Stimulated activated naive B cell treated with anti-CD40 and anti-IgM and Interleukin-4, amounts not matched to agents 10 μg/mL and 1 μg/mL and 100 μg/mL, for 72 hours (primary cell): ENCODE results near the gene MYOZ3.
A peak's percentile ranks its signal among the peaks of the same experiment; 100 is the strongest.

Experiments used
- ATAC-seq, 2 donors: fragments of 150-1000 bp; cut with Tn5 transposase; replicated peaks; 2 replicates each; pipeline ENCODE4 v1.10.0; 2021; ENCODE audit warnings: moderate library complexity in 1 of 2
- DNase-seq: peaks from one replicate; pipeline ENCODE4 v3.0.0; 2021
- H3K27ac Mint-ChIP-seq: one replicate; pipeline ENCODE4 v1.8.0; 2022; ENCODE audit warnings: mild to moderate bottlenecking, mixed read lengths
- H3K27me3 Mint-ChIP-seq, 2 donors: one replicate each; pipeline ENCODE4 v1.8.0; 2022; ENCODE audit warnings: mixed read lengths in 2 of 2
- H3K36me3 Mint-ChIP-seq, 2 donors: one replicate each; pipeline ENCODE4 v1.8.0; 2022; ENCODE audit warnings: mixed read lengths in 2 of 2, mild to moderate bottlenecking in 1 of 2
- H3K4me1 Mint-ChIP-seq, 2 donors: one replicate each; pipeline ENCODE4 v1.8.0; 2022; ENCODE audit warnings: mixed read lengths in 2 of 2, mild to moderate bottlenecking in 1 of 2
- H3K4me3 Mint-ChIP-seq, 2 donors: one replicate each; pipeline ENCODE4 v1.8.0; 2022; ENCODE audit warnings: mild to moderate bottlenecking in 2 of 2, mixed read lengths in 2 of 2, moderate library complexity in 1 of 2
- H3K9me3 Mint-ChIP-seq, 2 donors: one replicate each; pipeline ENCODE4 v1.8.0; 2022; ENCODE audit warnings: mixed read lengths in 2 of 2, mild to moderate bottlenecking in 1 of 2

MYOZ3 gene, protein sequence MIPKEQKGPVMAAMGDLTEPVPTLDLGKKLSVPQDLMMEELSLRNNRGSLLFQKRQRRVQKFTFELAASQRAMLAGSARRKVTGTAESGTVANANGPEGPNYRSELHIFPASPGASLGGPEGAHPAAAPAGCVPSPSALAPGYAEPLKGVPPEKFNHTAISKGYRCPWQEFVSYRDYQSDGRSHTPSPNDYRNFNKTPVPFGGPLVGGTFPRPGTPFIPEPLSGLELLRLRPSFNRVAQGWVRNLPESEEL

DNA sequence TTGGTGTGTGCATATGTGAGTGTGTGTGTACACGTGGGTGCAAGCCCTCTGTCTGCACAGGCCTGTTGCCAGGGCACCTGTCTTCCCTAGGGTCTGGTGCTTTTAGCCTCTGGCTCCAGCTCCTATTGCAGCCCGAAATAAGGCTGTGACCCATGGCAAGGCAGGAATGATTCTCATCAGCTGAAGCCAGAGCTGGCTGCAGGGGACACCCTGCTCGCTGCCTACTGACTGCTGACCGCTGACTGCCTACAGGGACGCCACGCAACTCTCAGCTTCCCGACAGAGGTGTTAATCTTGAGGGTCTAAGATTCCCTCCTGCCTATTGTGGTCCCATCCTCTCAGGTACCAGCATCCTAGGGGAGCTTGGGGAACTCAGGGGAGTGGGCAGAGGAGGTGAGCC, at the start of gene MYOZ3:
MYOZ3 (plus strand) TSS at position 166 of the 400 bp plus-strand sequence. CDS start 1,691 bp downstream, outside the sequence.
- H3K27ac Mint-ChIP-seq, result peak within 1 kb of the TSS; percentile 20

DNA sequence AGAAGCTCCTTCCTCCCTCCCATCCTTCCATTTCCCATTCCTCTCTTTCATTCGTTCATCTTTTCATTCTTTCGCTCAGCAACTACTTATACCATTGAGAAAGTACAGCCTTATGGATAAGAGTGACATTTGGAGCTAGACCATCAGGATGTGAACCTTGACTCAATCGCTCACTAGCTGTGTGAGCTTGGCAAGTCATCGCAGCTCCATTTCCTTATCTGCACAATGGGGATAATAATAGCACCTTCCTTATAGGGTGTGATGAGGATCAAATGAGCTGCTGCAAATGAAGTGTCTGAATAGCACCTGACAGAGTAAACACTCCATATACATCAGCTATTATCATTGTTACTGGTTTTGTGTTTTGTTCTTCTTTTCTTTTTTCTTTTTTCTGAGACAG, 48.6 kb upstream of the MYOZ3 start:
- H3K27ac Mint-ChIP-seq, result no peak overlapping the region
- H3K4me1 Mint-ChIP-seq, result peaks cover 2 to 5% of the 10 kb centered on the region in 2 donors
- ATAC-seq, result no peak
- no peak for DNase-seq
- H3K4me3 Mint-ChIP-seq, result no peak overlapping the region
- peaks cover 8 to 9% of the 10 kb centered on the region in 2 donors for H3K27me3 Mint-ChIP-seq
- no peaks in the 10 kb centered on the region for H3K36me3 Mint-ChIP-seq
- H3K9me3 Mint-ChIP-seq, result no peaks in the 10 kb centered on the region

More for the DNA sequence above, at the start of gene MYOZ3:
- Mint-ChIP-seq H3K9me3 (no peaks in the 10 kb centered on the region), H3K27me3 (peaks cover 15 to 16% of the 10 kb centered on the region in 2 donors), H3K36me3 (no peaks in the 10 kb centered on the region), H3K4me1 (peaks cover 5 to 11% of the 10 kb centered on the region in 2 donors), H3K4me3 (no peak within 1 kb of the TSS)
- DNase-seq (no peak), ATAC-seq (no peak)

DNA sequence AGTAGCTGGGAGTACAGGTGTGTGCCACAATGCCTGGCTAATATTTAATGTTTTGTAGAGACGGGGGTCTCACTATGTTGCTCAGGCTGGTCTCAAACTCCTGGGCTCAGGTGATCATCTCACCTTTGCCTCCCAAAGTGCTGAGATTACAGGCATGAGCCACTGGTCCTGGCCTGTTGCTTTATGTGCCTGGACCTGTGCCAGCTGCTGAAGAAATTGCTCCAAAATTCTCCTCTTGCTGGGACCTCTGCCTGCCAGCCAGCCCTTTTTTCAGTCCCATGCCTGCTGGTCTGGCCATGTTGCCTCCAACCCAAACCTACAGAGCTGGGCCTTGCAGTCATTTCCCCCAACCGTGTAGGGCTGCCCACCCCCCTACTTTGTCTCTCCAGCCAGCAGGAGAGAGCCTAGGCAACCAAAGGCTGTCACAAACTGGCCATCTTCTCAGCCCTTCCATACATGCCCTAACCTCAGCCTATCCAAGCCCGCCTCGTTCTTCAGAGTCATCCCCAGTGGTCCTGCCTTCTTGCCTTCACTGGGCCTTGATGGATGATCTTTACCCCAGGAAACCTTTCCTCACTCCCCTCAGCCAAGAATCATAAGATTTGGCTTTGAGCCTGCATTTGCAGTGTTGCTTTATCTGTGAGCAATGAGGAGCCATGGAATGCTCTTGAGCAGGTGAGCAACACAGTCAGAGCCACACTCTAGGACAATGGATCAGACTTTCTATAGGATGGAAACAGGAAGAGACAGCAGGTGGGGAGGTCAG, 48.0 kb upstream of the MYOZ3 start:
- no peak overlapping the region for H3K4me3 Mint-ChIP-seq
- H3K27me3 Mint-ChIP-seq, result peaks cover 8 to 9% of the 10 kb centered on the region in 2 donors
- no peaks in the 10 kb centered on the region for H3K9me3 Mint-ChIP-seq
- no peak overlapping the region for H3K27ac Mint-ChIP-seq
- ATAC-seq, result no peak
- DNase-seq, result no peak
- no peaks in the 10 kb centered on the region for H3K36me3 Mint-ChIP-seq
- peaks cover 2 to 5% of the 10 kb centered on the region in 2 donors for H3K4me1 Mint-ChIP-seq

DNA sequence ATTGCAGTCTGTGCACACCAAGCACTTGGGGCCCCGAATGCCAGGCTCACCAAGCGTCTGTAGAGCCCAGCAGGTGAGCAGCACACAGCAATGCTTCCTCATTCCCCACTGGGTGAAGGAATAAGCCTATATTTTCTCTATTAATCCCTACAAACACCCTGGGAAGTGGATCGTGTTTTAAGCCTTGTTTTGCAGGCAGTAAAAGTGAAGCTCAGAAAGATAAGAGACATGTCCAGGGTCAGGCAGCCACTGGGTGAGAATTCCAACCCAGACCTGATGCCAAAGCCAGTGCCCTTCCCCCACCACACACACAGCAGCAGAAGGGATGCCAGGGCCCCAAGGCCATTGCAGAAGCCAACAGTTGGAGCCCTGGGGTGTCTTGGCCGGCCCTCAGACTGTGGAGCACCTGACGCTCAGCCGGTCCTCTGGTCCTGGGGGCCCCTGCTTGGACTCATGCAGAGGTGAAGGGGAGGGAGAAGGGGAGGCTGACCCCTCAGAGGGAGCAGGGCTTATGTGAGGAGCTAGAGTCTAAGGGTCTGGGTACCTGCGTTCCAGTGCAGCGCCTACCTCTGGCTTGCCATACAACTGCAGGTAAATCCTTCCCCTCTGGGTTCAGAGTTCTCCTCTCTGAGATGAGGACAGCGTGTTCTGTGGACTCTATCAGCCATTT, 46.9 kb upstream of the MYOZ3 start:
- Mint-ChIP-seq H3K27ac (no peak overlapping the region), H3K4me1 (peaks cover 0 to 2% of the 10 kb centered on the region in 2 donors), H3K27me3 (peaks cover 8 to 9% of the 10 kb centered on the region in 2 donors), H3K36me3 (no peaks in the 10 kb centered on the region), H3K9me3 (no peaks in the 10 kb centered on the region), H3K4me3 (no peak overlapping the region)
- DNase-seq, result no peak
- ATAC-seq, result no peak

DNA sequence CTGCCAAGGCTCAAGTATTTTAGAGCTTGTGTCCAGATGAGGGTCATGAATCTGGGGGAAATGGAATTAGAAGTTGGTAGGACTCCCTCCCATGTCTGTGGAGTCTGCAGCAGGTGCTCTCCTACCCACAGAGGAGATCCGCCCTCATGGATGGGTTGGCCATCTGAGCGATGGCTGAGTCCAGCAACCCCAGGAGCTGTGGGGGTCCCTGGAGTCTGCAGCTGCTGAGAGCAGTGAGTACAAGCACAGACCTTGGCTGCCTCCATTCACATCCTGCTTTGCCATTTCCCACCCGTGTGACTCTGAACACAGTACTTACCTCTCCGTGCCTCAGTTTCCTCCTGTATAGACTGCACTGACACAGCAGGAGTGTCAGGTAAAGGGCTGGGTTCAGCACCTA, 46.4 kb upstream of the MYOZ3 start:
- Mint-ChIP-seq H3K27me3 (peaks cover 8 to 9% of the 10 kb centered on the region in 2 donors), H3K4me3 (no peak overlapping the region), H3K36me3 (no peaks in the 10 kb centered on the region), H3K9me3 (no peaks in the 10 kb centered on the region), H3K4me1 (peaks cover 0 to 2% of the 10 kb centered on the region in 2 donors), H3K27ac (no peak overlapping the region)
- DNase-seq (no peak), ATAC-seq (no peak)

DNA sequence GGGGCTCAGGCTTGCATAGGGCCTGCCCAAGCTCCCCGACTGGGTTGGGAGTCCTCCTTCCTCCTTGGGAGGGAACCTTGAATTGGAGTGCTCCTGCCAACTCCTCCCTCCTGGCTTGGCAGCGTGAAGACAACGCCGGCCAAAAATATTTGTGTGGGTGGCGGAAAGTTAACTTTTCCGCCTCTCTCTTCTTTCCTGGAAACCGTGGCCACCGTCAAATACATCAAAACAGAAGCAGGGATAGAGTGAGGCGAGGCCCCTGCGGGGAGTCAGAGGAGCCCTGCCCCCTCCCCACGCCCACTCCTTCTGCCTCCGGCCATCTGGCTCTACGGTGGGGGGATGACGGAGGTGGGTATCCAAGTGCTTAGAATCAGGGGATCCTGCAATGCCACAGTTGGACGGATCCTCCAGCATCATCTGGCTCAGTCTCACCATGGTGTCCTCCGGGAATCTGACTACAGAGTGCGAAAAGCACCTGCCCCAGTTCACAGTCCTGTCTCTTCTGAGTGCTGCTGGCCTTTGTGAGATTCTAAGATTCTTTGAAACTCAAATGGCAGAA, 45.8 kb upstream of the MYOZ3 start:
- DNase-seq (no peak), ATAC-seq (no peak)
- Mint-ChIP-seq H3K9me3 (no peaks in the 10 kb centered on the region), H3K27ac (peak overlapping the region; percentile 38), H3K36me3 (no peaks in the 10 kb centered on the region), H3K4me1 (peaks cover 0 to 2% of the 10 kb centered on the region in 2 donors), H3K4me3 (no peak overlapping the region), H3K27me3 (peaks cover 8 to 9% of the 10 kb centered on the region in 2 donors)

DNA sequence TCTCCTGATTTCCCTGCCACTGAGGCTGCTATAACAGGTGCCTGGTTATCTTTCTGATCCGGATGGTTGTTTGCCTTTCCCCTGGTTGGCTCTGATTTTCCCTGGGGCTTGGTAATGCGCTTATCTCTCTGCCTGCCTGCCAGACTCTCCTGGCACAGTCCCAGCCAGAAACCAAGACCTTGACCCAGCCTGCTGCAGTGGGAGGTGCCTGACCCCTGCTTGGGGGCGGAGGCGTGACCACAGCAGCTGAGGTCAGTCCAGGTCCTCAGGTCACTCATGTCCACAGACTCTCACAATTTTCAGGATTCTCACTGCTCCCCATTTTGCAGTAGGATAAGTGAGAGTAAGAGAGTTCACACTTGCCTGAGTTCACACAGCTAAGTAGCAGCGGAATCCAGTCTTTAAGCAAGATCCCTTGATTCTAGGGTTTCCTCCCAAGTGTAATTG, 45.0 kb upstream of the MYOZ3 start:
- Mint-ChIP-seq H3K4me3 (no peak overlapping the region), H3K4me1 (peaks cover 0 to 2% of the 10 kb centered on the region in 2 donors), H3K9me3 (no peaks in the 10 kb centered on the region), H3K27ac (no peak overlapping the region), H3K36me3 (no peaks in the 10 kb centered on the region), H3K27me3 (peaks cover 8 to 9% of the 10 kb centered on the region in 2 donors)
- no peak for ATAC-seq
- DNase-seq, result no peak

DNA sequence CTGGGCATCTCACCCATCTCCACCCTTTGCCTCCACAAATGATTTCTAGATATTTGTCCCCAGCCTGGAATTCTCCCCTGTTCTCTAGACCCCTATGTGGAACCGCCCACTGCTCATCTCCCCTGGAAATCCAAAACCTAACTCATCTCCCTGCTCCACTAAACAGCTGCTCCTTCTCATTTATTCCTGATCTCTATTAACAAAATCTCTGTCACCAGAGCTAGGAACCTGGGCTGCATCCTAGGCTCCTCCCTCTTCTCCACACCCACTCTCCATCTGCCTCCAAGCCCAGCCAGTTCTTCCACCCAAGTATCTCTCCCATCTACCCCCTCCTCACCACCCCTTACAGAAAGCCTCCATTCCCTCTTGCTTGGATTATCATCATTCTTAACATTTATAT, 44.5 kb upstream of the MYOZ3 start:
- H3K9me3 Mint-ChIP-seq, result no peaks in the 10 kb centered on the region
- no peak overlapping the region for H3K27ac Mint-ChIP-seq
- DNase-seq (no peak), ATAC-seq (no peak)
- peaks cover 8 to 9% of the 10 kb centered on the region in 2 donors for H3K27me3 Mint-ChIP-seq
- H3K4me1 Mint-ChIP-seq, result peaks cover 0 to 2% of the 10 kb centered on the region in 2 donors
- H3K36me3 Mint-ChIP-seq, result no peaks in the 10 kb centered on the region
- no peak overlapping the region for H3K4me3 Mint-ChIP-seq

DNA sequence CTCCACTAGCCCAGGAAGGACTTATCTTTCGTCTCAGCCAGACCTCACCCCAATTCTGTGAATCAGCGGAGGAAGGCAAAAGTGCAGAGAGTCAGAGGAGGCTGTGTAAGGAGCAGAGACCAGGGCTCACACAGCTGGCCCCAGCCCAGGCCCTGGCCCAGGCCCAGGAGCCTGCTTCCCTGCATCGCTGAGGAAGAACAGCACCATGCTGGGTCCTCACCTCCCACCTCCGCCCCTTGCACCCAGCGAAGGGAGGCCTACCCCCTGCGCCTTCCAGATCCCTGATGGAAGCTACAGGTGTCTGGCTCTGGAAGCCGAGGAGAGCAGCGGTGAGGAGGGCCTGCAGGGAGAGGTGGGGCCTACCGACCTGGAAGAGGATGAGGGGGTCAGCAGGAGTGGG, 42.9 kb upstream of the MYOZ3 start:
- no peak overlapping the region for H3K4me3 Mint-ChIP-seq

DNA sequence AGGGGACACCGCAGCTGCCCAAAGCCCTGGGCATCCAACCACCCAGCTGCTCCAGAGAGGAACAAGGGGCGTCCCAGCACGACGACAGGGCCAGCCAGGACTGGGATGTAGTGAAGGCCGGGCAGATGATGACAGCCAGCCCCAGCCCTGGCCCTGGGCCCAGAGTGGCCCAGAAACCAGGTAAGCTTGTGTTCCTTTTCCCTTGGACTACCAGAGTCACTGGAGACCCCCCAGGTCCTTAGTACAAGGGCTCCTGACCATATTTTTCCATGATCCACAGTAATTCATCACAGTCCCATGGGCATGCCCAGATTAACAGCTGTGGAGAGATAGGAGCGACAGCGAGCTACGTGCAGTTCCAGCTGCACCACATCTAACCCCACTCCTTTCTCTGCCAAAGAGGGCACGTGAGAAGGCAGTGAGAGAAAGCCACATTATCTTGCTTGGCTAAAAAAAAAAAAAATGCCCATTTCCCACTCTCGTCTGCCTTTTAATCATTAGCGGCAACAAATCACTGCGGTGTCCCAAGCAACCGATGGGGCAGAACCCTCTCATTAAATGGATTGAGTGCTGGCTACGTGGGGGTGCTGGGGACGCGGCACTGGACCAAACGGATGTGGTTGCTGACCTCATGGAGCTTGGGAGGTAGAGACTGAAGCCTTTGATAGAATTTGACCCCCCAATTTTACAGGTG, 42.3 kb upstream of the MYOZ3 start:
- no peak overlapping the region for H3K4me3 Mint-ChIP-seq
- no peak overlapping the region for H3K27ac Mint-ChIP-seq
- no peak for ATAC-seq
- H3K9me3 Mint-ChIP-seq, result no peaks in the 10 kb centered on the region
- peaks cover 11 to 13% of the 10 kb centered on the region in 2 donors for H3K4me1 Mint-ChIP-seq
- peaks cover 8 to 9% of the 10 kb centered on the region in 2 donors for H3K27me3 Mint-ChIP-seq
- DNase-seq, result no peak
- no peaks in the 10 kb centered on the region for H3K36me3 Mint-ChIP-seq

More for the DNA sequence above, 42.9 kb upstream of the MYOZ3 start:
- Mint-ChIP-seq H3K27ac (no peak overlapping the region), H3K36me3 (no peaks in the 10 kb centered on the region), H3K9me3 (no peaks in the 10 kb centered on the region), H3K27me3 (peaks cover 8 to 9% of the 10 kb centered on the region in 2 donors), H3K4me1 (peaks cover 5 to 7% of the 10 kb centered on the region in 2 donors)
- DNase-seq (no peak), ATAC-seq (no peak)

DNA sequence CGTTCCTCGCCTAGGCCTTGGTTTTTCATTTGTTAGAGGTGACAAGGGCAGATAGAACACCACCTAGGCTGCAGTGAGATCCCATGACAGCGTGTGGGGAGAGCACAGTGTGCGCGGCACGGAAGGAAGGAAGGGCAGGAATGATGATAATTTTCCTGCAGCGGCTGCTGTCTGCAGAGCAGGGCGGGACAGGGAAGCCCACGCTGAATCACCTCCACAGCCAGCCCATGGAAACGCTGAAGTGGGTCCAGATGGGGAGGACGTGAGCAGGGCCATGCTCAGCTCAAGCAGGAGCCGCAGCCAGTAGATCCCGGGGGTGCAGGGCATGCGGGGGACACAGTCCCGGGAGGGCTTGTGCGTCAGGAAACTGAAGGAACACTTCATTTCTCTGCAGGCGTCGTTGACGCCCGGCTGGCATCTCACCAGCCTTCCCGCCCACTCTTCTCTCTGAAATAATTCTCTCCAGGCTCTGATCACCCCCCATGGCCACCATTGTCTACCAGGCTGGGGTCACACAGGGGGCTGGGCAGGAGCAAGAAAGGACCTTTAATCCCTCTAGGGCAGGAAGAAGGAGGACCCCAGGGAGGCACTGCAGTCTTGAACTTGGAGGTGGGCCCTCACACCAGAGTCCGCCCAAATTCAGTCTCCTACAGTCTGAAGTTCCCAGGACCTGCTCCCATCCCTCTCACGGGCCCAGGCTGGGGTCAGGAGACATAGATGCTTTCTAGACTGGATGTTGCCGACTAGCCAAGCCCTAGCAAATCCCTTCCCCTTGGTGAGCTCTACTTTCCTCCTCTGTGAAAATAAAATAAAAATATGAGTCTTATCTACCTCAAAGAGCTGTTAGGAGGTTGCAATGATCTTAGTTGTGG, 41.5 kb upstream of the MYOZ3 start:
- Mint-ChIP-seq H3K4me1 (peaks cover 19 to 20% of the 10 kb centered on the region in 2 donors), H3K9me3 (no peaks in the 10 kb centered on the region), H3K36me3 (no peaks in the 10 kb centered on the region), H3K4me3 (no peak overlapping the region), H3K27ac (no peak overlapping the region), H3K27me3 (peaks cover 8 to 9% of the 10 kb centered on the region in 2 donors)
- DNase-seq (no peak), ATAC-seq (no peak)

DNA sequence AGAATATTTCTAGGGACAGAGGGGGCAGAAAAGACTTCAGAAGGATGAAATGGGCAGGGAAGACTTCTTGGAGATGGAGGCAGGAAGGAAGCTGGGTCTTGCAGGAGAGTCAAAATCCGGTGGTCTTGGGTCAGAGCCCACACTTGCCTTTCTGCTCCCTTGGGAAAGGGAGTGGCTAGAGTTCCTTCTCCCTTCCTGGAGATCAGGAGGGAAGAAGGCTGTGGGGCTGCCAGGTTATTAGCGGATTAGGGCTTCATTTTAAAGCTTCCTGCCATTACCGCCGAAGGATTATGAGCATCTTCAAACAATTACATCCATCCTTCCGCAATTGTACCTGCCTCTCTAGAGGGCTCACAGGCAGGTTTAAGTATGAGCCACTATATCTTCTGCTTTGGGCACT, 39.8 kb upstream of the MYOZ3 start:
- peaks cover 4% of the 10 kb centered on the region in 2 donors for H3K27me3 Mint-ChIP-seq
- H3K27ac Mint-ChIP-seq, result no peak overlapping the region
- H3K4me3 Mint-ChIP-seq, result no peak overlapping the region

DNA sequence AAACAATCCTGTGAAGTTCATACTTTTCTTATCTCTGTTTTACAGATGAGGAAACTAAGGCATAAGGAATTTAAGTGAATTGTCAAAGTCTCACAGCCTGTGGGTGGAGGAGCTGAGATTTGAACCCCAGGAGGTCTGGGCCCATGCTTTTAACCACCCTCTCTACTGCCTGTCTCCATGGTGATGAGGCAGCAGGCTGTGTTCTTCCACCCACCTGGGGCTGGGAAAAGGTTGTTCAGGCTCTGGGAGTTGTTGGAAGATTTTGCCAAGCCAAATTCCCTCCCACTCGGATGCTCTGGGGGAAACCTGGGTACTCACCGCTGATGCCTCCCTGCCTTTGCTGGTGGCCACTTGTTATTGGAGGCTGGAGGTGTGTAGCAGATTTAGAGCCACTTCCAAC, 38.9 kb upstream of the MYOZ3 start:
- Mint-ChIP-seq H3K27me3 (no peaks in the 10 kb centered on the region), H3K36me3 (peaks cover under 1 to 2% of the 10 kb centered on the region in 2 donors), H3K4me3 (no peak overlapping the region), H3K9me3 (no peaks in the 10 kb centered on the region), H3K4me1 (peaks cover 34 to 37% of the 10 kb centered on the region in 2 donors), H3K27ac (no peak overlapping the region)
- DNase-seq (no peak), ATAC-seq (no peak)

More for the DNA sequence above, 39.8 kb upstream of the MYOZ3 start:
- Mint-ChIP-seq H3K9me3 (no peaks in the 10 kb centered on the region), H3K36me3 (no peaks in the 10 kb centered on the region), H3K4me1 (peaks cover 26 to 29% of the 10 kb centered on the region in 2 donors)
- DNase-seq (no peak), ATAC-seq (no peak)
